Adipose tissue (tissue), 3 donors: ENCODE measurements around the gene PSMD8. TPM values are rescaled to one million over a fixed set of nuclear protein-coding genes. Genes with fewer than 3 reads are reported as not detected.
"Not testable (repeated sequence)": the region's sequence is repeated elsewhere in the genome, so short reads cannot be mapped to it uniquely, and the experiment has no call there.

Experiments
- H3K27ac ChIP-seq: one replicate; pipeline ENCODE4 v1.5.1; 2013; ENCODE audit warnings: low read depth, low read length
- WGBS, 3 donors: extraction: QIAGEN DNeasy Blood & Tissue Kit; methylation state at CpG; one replicate each; pipeline ENCODE4 v1.1.7; 2013; 5-methylcytosine and 5-hydroxymethylcytosine counted together
- polyA plus RNA-seq, 3 donors: library from polyadenylated mRNA; stranded (reverse); fragments of 200-250 nt; gene quantifications; one replicate each; pipeline ENCODE4 v1.2.3, GENCODE V29; 2013
- donor health status: healthy with polysubstance abuse.
- donor health status: Bipolar disorder and iron deficiency.
- donor health status: healthy.

PSMD8 gene
- polyA plus RNA-seq, 3 donors = 138 to 486 (median 165) TPM

- 68 to 88% (median 85%) methylated on average over 3 to 5 of the region's 5 CpGs for WGBS, 3 donors
- H3K27ac ChIP-seq = no peak overlapping the region
These were observed 49.9 kb downstream of the PSMD8 start for GRCh38 chr19:38424272-38424671.

- no peak overlapping the region for H3K27ac ChIP-seq
- WGBS, 3 donors = 64 to 73% (median 64%) methylated on average over 7 of the region's 7 CpGs
These were observed 50.9 kb downstream of the PSMD8 start for GRCh38 chr19:38425222-38425809.

- 13 to 22% (median 15%) methylated on average over 20 of the region's 20 CpGs for WGBS, 3 donors
- H3K27ac ChIP-seq = no peak within 1 kb of the TSS
These were observed 51.6 kb downstream of the PSMD8 start, which contains the start of gene RASGRP4 for GRCh38 chr19:38425810-38426466. TSS of gene RASGRP4 (minus strand) at chr19:38426219. CDS start at chr19:38426091, 128 bp downstream.

GRCh38 chr19:38427035-38427677 is 52.8 kb downstream of the PSMD8 start:
- WGBS, 3 donors = 60 to 70% (median 68%) methylated on average over 12 to 17 of the region's 17 CpGs
- not testable (repeated sequence) for H3K27ac ChIP-seq

DNA sequence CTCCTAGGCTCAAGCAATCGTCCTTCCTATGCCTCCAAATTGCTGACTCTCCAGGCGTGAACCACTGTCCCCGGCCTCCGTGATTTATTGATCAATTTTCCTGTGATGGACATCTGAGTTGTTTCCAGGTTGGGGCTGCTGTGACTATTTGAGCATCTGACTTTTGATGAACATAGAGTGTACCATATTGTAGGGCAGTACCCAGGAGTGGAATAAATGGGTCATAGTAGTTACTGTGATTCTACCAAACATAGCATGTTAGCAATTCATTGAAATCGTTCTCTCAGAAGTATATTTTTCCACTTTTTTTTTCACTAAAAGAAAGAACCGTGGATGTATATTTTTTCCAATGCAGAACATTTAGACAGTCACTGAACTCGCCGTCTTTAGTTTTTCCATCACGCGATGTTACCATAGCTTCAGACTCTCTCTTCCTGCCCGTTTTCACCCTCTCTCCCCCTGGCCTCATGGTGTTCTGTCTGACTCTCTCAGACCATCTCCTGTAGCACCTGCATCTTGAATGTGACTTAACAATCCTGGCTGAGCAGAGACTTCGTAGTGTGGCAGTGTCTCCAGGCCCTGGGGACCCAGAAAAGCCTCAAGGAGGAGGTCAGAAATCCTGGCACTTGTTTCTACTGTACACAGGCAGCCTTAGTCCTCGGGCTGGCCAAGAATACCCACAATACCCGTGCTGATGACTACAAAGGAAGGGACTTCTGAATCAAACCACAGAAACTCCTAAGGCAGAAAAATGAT is 54.9 kb downstream of the PSMD8 start:
- WGBS, 3 donors = 46 to 61% (median 49%) methylated on average over 14 of the region's 14 CpGs
- no peak overlapping the region for H3K27ac ChIP-seq

DNA sequence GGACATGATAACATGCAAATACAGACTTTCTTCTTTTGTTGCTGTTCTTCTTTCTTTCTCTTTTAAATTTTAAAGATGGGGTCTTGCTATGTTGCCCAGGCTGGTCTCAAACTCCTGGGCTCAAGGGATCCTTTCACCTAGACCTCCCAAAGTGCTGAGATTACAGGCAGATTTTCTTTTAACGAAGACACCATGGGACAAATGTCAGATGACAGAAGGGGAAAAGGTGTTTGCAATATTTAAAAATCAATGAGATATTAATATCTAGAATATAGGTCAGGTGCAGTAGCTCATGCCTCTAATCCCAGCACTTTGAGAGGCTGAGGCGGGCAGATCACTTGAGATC is 55.4 kb downstream of the PSMD8 start:
- 71 to 90% (median 84%) methylated on average over 2 of the region's 2 CpGs for whole genome bisulfite sequencing, 3 donors

DNA sequence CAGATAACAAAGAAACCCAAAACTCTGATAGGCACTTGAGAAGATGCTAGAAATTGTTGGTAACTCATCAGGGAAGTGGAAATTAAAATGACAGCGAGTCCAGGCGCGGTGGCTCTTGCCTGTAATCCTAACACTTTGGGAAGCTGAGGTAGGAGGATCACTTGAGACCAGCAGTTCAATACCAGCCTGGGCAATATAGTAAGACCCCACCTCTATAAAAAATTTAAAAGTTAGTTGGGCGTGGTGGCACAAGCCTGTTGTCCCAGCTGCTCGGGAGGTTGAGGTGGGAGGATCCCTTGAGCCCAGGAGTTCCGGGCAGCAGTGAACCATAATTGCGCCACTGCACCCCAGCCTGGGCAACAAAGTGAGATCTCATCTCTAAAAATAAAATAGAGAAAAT is 56.6 kb downstream of the PSMD8 start:
- WGBS, 3 donors = 82 to 84% (median 83%) methylated on average over 7 of the region's 7 CpGs

More for the DNA sequence above, 55.4 kb downstream of the PSMD8 start:
- H3K27ac ChIP-seq = no peak overlapping the region

GRCh38 chr19:38433268-38433733 is 58.9 kb downstream of the PSMD8 start, which contains the start of gene RYR1:
TSS of gene RYR1 (plus strand) at chr19:38433691. CDS start at chr19:38433830, 139 bp downstream.
- WGBS, 3 donors = 13 to 15% (median 15%) methylated on average over 19 to 20 of the region's 20 CpGs

More for the DNA sequence above, 56.6 kb downstream of the PSMD8 start:
- no peak overlapping the region for H3K27ac ChIP-seq

More at GRCh38 chr19:38433268-38433733, 58.9 kb downstream of the PSMD8 start, which contains the start of gene RYR1:
- H3K27ac ChIP-seq = no peak within 1 kb of the TSS

Other genes starting within 250 kb of the PSMD8 start
- under 1 TPM; 0.05 to 0.67 (median 0.13) TPM for gene DPF1, start 150.3 kb upstream of the PSMD8 start, polyA plus RNA-seq
- 100 to 1,000 TPM in 1 of 3 donors, 10 to 100 TPM in 2; 14.0 to 169 (median 82.5) TPM for gene PPP1R14A, start 118.2 kb upstream of the PSMD8 start, polyA plus RNA-seq
- gene SPINT2, start 110.0 kb upstream of the PSMD8 start, polyA plus RNA-seq = 100 to 1,000 TPM in 1 of 3 donors, 10 to 100 TPM in 1, 1 to 10 TPM in 1; 4.4 to 155 (median 22.1) TPM
- 10 to 100 TPM in 2 of 3 donors, 1 to 10 TPM in 1; 3.5 to 41.2 (median 27.2) TPM for gene C19orf33, start 70.3 kb upstream of the PSMD8 start, polyA plus RNA-seq
- 10 to 100 TPM; 27.7 to 59.7 (median 28.3) TPM for gene YIF1B, start 58.6 kb upstream of the PSMD8 start, polyA plus RNA-seq
- gene KCNK6, start 54.7 kb upstream of the PSMD8 start, polyA plus RNA-seq = 10 to 100 TPM in 1 of 3 donors, 1 to 10 TPM in 2; 3.2 to 11.3 (median 4.0) TPM
- gene CATSPERG, start 38.7 kb upstream of the PSMD8 start, polyA plus RNA-seq = 1 to 10 TPM; 1.8 to 1.9 (median 1.9) TPM
- gene GGN, start 13.5 kb downstream of the PSMD8 start, polyA plus RNA-seq = under 1 TPM in 2 of 3 donors, not detected in 1; 0.21 to 0.77 TPM
- gene SPRED3, start 14.1 kb downstream of the PSMD8 start, polyA plus RNA-seq = under 1 TPM; 0.31 to 0.89 (median 0.34) TPM
- 10 to 100 TPM; 13.8 to 24.8 (median 16.9) TPM for gene FAM98C, start 28.5 kb downstream of the PSMD8 start, polyA plus RNA-seq
- 1 to 10 TPM in 2 of 3 donors, under 1 TPM in 1; 0.48 to 8.2 (median 7.0) TPM for gene RASGRP4, start 51.6 kb downstream of the PSMD8 start, polyA plus RNA-seq
- gene RYR1, start 59.1 kb downstream of the PSMD8 start, polyA plus RNA-seq = 1 to 10 TPM in 1 of 3 donors, under 1 TPM in 2; 0.56 to 6.2 (median 0.79) TPM
- 1 to 10 TPM; 1.0 to 3.1 (median 1.8) TPM for gene MAP4K1, start 243.4 kb downstream of the PSMD8 start, polyA plus RNA-seq
- 100 to 1,000 TPM; 231 to 544 (median 410) TPM for gene EIF3K, start 244.6 kb downstream of the PSMD8 start, polyA plus RNA-seq